Activated T-helper 17 cell treated with anti-CD3 and anti-CD28 coated beads, Interleukin-2, amount 50 U/mL, for 72 hours (primary cell): ENCODE results near the gene SPDEF. TPM values are rescaled to one million over a fixed set of nuclear protein-coding genes. Genes with fewer than 3 reads are reported as not detected.

Source experiments
- ATAC-seq: fragments of 150-1000 bp; cut with Tn5 transposase; replicated peaks from 2 replicates; pipeline ENCODE4 v1.10.0; 2021; ENCODE audit warnings: mild to moderate bottlenecking, moderate library complexity
- H3K27ac Mint-ChIP-seq: one replicate; pipeline ENCODE4 v1.8.0; 2022; ENCODE audit warnings: mixed read lengths
- H3K27me3 Mint-ChIP-seq: one replicate; pipeline ENCODE4 v1.8.0; 2022; ENCODE audit warnings: mixed read lengths
- H3K36me3 Mint-ChIP-seq: one replicate; pipeline ENCODE4 v1.8.0; 2022; ENCODE audit warnings: low read depth, mild to moderate bottlenecking, mixed read lengths
- H3K4me1 Mint-ChIP-seq: one replicate; pipeline ENCODE4 v1.8.0; 2022; ENCODE audit warnings: mixed read lengths
- H3K4me3 Mint-ChIP-seq: one replicate; pipeline ENCODE4 v1.8.0; 2022; ENCODE audit warnings: mild to moderate bottlenecking, mixed read lengths
- H3K9me3 Mint-ChIP-seq: one replicate; pipeline ENCODE4 v1.8.0; 2022; ENCODE audit warnings: mixed read lengths
- total RNA-seq, 2 donors: library from RNA; stranded (reverse); gene quantifications; one replicate each; pipeline ENCODE4 v1.2.3, GENCODE V29; 2022

SPDEF gene
- total RNA-seq, 2 donors from 2014 or later: 0.26 TPM; not detected in 1

DNA sequence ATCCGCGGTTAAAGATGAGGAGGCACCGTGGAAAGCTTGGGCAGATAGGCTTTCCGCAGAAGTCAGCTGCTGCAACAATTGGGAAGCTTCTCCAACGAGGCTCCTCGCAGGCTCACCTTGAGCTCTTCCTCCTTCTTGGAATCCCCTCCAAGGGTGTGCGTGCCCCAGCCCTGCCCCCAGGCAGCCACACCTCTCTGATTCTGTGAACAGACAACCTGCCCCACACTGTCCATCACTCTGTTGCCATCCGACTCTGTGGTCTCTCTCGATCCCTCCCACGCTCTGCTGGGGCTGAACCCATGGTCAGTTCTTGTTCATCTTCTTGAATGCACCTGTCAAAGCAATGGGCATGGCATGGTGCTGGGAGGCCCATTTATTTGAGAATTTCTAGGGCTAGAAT, 58.7 kb downstream of the SPDEF start:
- Mint-ChIP-seq H3K9me3 (no peaks in the 10 kb centered on the region), H3K36me3 (no peaks in the 10 kb centered on the region), H3K27ac (no peak overlapping the region)

DNA sequence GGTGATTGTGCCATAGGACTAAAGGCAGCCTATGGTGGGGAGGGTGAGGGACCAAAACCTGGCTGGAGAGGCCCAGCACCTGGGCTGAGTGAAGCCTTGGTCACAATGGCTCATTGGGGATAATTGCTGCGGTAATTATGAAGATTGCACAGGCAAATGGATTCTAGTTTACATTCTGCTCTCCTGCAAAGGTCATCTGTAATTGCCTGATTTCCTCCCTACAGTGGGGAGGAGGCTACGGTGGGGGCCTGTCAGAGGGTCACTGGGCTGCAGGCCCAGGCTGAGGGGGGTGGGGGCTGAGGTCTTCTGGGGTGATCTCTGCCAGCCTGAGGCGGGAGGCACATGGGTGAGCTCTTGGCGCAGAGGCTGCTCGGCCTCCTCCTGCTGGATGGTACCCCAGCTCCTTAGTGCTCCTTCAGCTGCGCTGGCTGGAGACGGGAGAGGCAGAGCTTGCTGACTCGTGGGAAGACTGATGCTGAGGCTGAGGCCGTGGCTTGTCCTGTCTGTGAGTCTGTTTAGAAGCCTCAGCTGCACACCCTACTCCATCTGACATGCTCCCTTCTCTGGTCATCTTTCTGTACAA, 59.9 kb downstream of the SPDEF start:
- no peaks in the 10 kb centered on the region for H3K9me3 Mint-ChIP-seq

More for the DNA sequence above, 58.7 kb downstream of the SPDEF start:
- Mint-ChIP-seq H3K27me3 (peaks cover 4% of the 10 kb centered on the region), H3K4me1 (no peaks in the 10 kb centered on the region), H3K4me3 (no peak overlapping the region)
- ATAC-seq: no peak

DNA sequence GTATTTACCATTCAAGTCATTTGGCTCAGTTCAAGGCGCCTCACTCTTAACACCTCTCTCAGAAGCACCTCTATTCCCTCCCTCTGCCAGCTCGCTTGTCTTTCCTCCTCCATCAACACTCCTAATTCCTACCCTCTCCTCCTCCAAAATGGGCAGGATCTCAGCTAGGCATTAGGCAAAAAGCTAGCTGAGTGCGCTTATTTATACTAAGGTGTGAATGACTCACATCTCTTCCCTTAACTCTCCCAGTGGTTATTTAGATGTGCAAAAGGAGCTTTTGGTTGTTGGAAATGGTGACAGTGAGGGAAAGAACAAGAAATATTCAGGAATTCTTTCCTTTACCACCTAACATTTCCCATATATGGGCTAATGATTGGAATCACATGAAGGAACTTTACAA, 61.2 kb downstream of the SPDEF start:
- H3K27me3 Mint-ChIP-seq: no peaks in the 10 kb centered on the region

More for the DNA sequence above, 59.9 kb downstream of the SPDEF start:
- H3K27me3 Mint-ChIP-seq: peaks cover 4% of the 10 kb centered on the region
- no peak overlapping the region for H3K4me3 Mint-ChIP-seq
- H3K36me3 Mint-ChIP-seq: no peaks in the 10 kb centered on the region
- H3K4me1 Mint-ChIP-seq: no peaks in the 10 kb centered on the region
- no peak overlapping the region for H3K27ac Mint-ChIP-seq
- ATAC-seq: no peak

DNA sequence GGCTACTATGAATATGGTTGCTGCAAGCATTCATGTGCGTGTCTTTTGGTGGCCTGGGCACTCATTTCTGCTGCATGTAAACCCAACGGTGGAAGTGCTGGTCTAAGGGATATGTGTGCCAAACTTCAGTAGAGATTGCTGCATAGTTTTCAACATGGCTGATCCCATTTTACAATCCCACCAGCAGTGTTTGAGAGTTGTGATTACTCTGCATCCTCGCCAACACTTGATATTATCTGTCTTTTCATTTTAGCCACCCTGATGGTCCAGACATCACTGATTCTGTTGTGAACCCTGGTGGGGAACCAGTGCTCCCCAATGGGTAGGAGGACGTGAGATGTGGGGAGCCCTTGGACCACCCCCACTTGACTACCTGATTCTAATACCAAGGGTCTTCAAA, 62.8 kb downstream of the SPDEF start:
- H3K27ac Mint-ChIP-seq: no peak overlapping the region
- no peaks in the 10 kb centered on the region for H3K27me3 Mint-ChIP-seq
- no peaks in the 10 kb centered on the region for H3K4me1 Mint-ChIP-seq
- H3K4me3 Mint-ChIP-seq: no peak overlapping the region
- no peaks in the 10 kb centered on the region for H3K9me3 Mint-ChIP-seq
- no peak for ATAC-seq
- no peaks in the 10 kb centered on the region for H3K36me3 Mint-ChIP-seq

More for the DNA sequence above, 61.2 kb downstream of the SPDEF start:
- H3K4me3 Mint-ChIP-seq: no peak overlapping the region
- H3K4me1 Mint-ChIP-seq: no peaks in the 10 kb centered on the region
- H3K9me3 Mint-ChIP-seq: no peaks in the 10 kb centered on the region
- no peak overlapping the region for H3K27ac Mint-ChIP-seq
- no peak for ATAC-seq
- H3K36me3 Mint-ChIP-seq: no peaks in the 10 kb centered on the region

DNA sequence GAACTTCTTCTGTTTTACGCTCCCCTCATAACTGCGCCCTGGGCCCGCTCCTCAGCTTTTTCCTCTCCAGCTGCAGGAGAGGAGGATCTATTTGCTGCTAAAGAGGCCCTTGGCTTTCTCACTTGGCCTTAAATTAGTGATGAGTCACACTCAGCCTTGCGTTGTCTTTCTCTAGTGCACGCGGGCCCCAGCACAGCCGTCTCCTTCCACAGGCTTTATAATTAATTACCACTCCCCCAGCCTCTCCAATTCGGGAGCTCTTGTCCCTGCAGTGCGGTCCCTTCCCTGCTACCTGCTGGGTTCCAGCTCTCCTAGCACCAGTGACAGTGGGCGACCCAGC, 65.1 kb downstream of the SPDEF start:
- Mint-ChIP-seq H3K27me3 (no peaks in the 10 kb centered on the region), H3K36me3 (no peaks in the 10 kb centered on the region), H3K27ac (no peak overlapping the region), H3K9me3 (no peaks in the 10 kb centered on the region), H3K4me3 (no peak overlapping the region), H3K4me1 (no peaks in the 10 kb centered on the region)
- ATAC-seq: no peak

DNA sequence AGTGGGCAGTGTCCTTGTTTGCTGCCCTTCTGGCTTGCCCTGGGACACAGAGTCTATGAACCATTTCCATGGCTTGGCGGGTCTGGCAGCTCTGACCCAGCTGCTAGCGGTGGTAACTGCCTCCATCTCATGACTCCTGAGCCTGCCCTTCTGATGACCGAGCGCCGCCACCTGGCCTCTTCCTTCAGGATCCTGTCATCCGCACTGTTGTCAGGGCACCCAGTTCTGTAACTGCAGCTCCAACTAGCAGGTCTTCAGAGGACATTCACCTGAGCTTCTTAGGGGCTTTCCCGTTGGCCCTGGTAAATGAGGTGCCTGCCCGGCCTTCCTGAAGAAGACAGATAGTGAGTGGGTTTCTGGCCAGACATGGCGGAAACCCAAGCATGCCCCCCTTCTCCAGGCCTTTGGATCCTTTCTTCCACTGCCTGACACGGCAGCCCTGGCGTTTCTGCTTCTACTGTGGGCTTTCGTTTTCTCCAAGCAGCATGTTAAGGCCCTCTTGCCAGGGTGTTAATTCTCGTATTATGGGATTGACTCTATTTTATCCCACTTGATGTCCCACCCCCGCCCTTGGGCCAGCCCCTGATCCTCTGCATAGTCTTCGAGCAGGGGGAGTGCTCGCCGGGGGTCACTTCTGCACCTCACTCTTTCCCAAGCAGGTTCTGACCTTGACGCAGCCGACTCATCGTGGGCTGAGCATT, 65.6 kb downstream of the SPDEF start:
- Mint-ChIP-seq H3K27me3 (no peaks in the 10 kb centered on the region), H3K27ac (no peak overlapping the region)

DNA sequence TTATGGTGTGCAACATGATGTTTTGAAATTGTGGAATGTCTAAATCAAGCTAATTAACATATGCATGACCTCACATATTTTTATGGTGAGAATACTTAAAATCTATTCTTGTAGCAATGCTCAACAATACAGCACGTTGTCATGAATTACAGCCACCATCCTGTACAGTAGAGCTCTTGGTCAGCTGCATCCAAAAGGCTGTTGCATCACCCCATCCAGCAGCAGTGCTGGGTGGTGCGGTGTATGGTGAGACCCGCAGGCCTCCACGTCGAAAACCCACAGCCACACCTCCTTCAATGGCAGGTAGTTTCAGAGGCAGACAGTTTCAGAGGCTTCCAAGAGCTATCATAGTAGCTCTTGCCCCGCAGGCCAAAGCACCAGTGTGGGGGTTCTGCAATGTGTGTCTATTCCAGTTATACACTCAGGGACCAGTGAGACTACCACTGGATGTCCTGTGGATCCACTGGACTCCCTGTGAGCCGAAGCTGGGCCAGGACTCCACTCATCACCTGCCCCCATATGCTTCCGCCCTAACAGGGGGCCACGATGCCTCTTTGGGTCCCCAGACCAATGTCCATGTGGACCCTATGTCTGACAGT, 66.8 kb downstream of the SPDEF start:
- Mint-ChIP-seq H3K4me3 (no peak overlapping the region), H3K36me3 (no peaks in the 10 kb centered on the region), H3K9me3 (no peaks in the 10 kb centered on the region), H3K4me1 (peaks cover 17% of the 10 kb centered on the region), H3K27me3 (no peaks in the 10 kb centered on the region), H3K27ac (no peak overlapping the region)
- no peak for ATAC-seq

More for the DNA sequence above, 65.6 kb downstream of the SPDEF start:
- Mint-ChIP-seq H3K4me3 (no peak overlapping the region), H3K9me3 (no peaks in the 10 kb centered on the region), H3K36me3 (no peaks in the 10 kb centered on the region), H3K4me1 (peaks cover 4% of the 10 kb centered on the region)
- no peak for ATAC-seq

Other genes with a start within 250 kb of the SPDEF start
- gene NUDT3, start 163.7 kb downstream of the SPDEF start, total RNA-seq: 10 to 100 TPM in 1 of 2 donors, 1 to 10 TPM in 1; 7.9 to 12.8 TPM
- gene RPS10, start 130.3 kb downstream of the SPDEF start, total RNA-seq: 1,000 to 10,000 TPM; 2,080 to 2,467 TPM
- gene PACSIN1, start 90.3 kb downstream of the SPDEF start, total RNA-seq: under 1 TPM in 1 of 2 donors, not detected in 1; 0.09 TPM
- 10 to 100 TPM; 58.2 to 65.8 TPM for gene ILRUN, start 140.4 kb upstream of the SPDEF start, total RNA-seq
- 100 to 1,000 TPM in 1 of 2 donors, 10 to 100 TPM in 1; 97.3 to 169 TPM for gene SNRPC, start 201.2 kb upstream of the SPDEF start, total RNA-seq
- 10 to 100 TPM in 1 of 2 donors, 1 to 10 TPM in 1; 8.7 to 11.5 TPM for gene BLTP3A, start 235.8 kb upstream of the SPDEF start, total RNA-seq